HepG2 (cell line): ENCODE measurements around the gene NDUFB6. TPM values are rescaled to one million over a fixed set of nuclear protein-coding genes. Genes with fewer than 3 reads are reported as not detected.

Experiments
- BCL6 ChIP-seq: IDR thresholded peaks from 2 replicates; pipeline ENCODE4 v1.6.1; 2016; ENCODE audit warnings: missing genetic modification reagents, missing compliant biosample characterization
- CEBPB ChIP-seq: IDR thresholded peaks from 2 replicates; pipeline ENCODE4 v1.6.1; 2011; ENCODE audit warnings: low read depth, low read length, improper control_type of control experiment, borderline replicate concordance
- ISL2 ChIP-seq: sonication (generic); formaldehyde crosslinking; IDR thresholded peaks from 2 replicates; pipeline ENCODE4 v1.5.0; 2020; ENCODE audit warnings: missing genetic modification reagents
- KLF9 ChIP-seq: IDR thresholded peaks from 2 replicates; pipeline ENCODE4 v1.6.1; 2016; ENCODE audit warnings: low read depth
- MAFG ChIP-seq: sonication (generic); formaldehyde crosslinking; IDR thresholded peaks from 2 replicates; pipeline ENCODE4 v1.5.1; 2020; ENCODE audit warnings: mild to moderate bottlenecking, missing genetic modification reagents
- MATR3 ChIP-seq: sonication (generic); formaldehyde crosslinking; IDR thresholded peaks from 2 replicates; pipeline ENCODE4 v1.4.0; 2020; ENCODE audit warnings: missing genetic modification reagents
- MAZ ChIP-seq, 2 experiments: sonication (generic) in 1 of 2; formaldehyde crosslinking in 1 of 2; IDR thresholded peaks; 2 replicates each; pipeline versions ENCODE4 v1.5.0 to v1.6.1; 2012 to 2020; ENCODE audit warnings: low read depth in 2 of 2, mild to moderate bottlenecking in 2 of 2, borderline replicate concordance in 1 of 2, improper control_type of control experiment in 1 of 2, low read length in 1 of 2, missing genetic modification reagents in 1 of 2, moderate library complexity in 1 of 2
- MTA1 ChIP-seq: sonication (generic); formaldehyde crosslinking; IDR thresholded peaks from 2 replicates; pipeline ENCODE4 v1.4.0; 2020; ENCODE audit warnings: missing genetic modification reagents, mild to moderate bottlenecking, borderline replicate concordance
- POLR2AphosphoS5 ChIP-seq: IDR thresholded peaks from 2 replicates; pipeline ENCODE4 v1.6.1; 2012; ENCODE audit warnings: low read depth, low read length
- TBL1XR1 ChIP-seq: fragments of 150-350 bp; IDR thresholded peaks from 2 replicates; pipeline ENCODE4 v1.6.1; 2014; ENCODE audit warnings: borderline replicate concordance, low read length; ENCODE audit not compliant: partially characterized antibody
- TGIF2 ChIP-seq: IDR thresholded peaks from 2 replicates; pipeline ENCODE4 v1.6.1; 2016; ENCODE audit warnings: control low read depth, missing compliant biosample characterization
- ZIK1 ChIP-seq: sonication (generic); formaldehyde crosslinking; IDR thresholded peaks from 2 replicates; pipeline ENCODE4 v1.5.0; 2020; ENCODE audit warnings: mild to moderate bottlenecking, low read depth, missing genetic modification reagents, borderline replicate concordance
- ZNF10 ChIP-seq: sonication (generic); formaldehyde crosslinking; IDR thresholded peaks from 2 replicates; pipeline ENCODE4 v1.4.0; 2020; ENCODE audit warnings: mild to moderate bottlenecking, low read depth, missing genetic modification reagents, borderline replicate concordance
- ZNF234 ChIP-seq: sonication (generic); formaldehyde crosslinking; conservative IDR thresholded peaks from 2 replicates; pipeline ENCODE4 v1.5.1; 2020; ENCODE audit warnings: mild to moderate bottlenecking, missing genetic modification reagents
- polyA plus RNA-seq, 8 experiments: library from polyadenylated mRNA; depleted of rRNA in 3 of 8; stranded (reverse) in 7 of 8; unstranded in 1 of 8; fragments of >200 nt; fragmentation: Illumina TruSeq in 4 of 8; extraction: Trizol in 4 of 8; gene quantifications; 2 replicates each; pipeline versions ENCODE4 v1.2.1 to v1.2.3, GENCODE V29; 2011 to 2016; ENCODE audit warnings: low read depth in 4 of 8, missing spikeins in 1 of 8, mixed read lengths in 1 of 8; ENCODE audit not compliant: insufficient read depth in 1 of 8
- total RNA-seq, 5 experiments: library from RNA; depleted of rRNA; stranded (reverse); fragments of >200 nt; fragmentation: Illumina TruSeq; extraction: Trizol; gene quantifications; 2 replicates each; pipeline ENCODE4 v1.2.3, GENCODE V29; 2016; ENCODE audit warnings: low read depth in 1 of 5
- TF ChIP-seq, protein P1 (sequence below): fragments of 450-650 bp; IDR thresholded peaks from 2 replicates; pipeline ENCODE4 v1.6.1; 2017; ENCODE audit warnings: mild to moderate bottlenecking
- TF ChIP-seq, protein P2 (sequence below): IDR thresholded peaks from 2 replicates; pipeline ENCODE4 v1.4.0; 2020; ENCODE audit warnings: mild to moderate bottlenecking, missing genetic modification reagents
- TF ChIP-seq, protein P3 (sequence below): sonication (generic); formaldehyde crosslinking; IDR thresholded peaks from 2 replicates; pipeline ENCODE4 v1.8.0; 2023; ENCODE audit warnings: mild to moderate bottlenecking, missing genetic modification reagents
- TF ChIP-seq, protein P4 (sequence below): sonication (generic); formaldehyde crosslinking; IDR thresholded peaks from 2 replicates; pipeline ENCODE4 v1.8.1; 2023; ENCODE audit warnings: mild to moderate bottlenecking, moderate library complexity, missing genetic modification reagents
- TF ChIP-seq, protein P5 (sequence below): sonication (generic); formaldehyde crosslinking; IDR thresholded peaks from 2 replicates; pipeline ENCODE4 v1.4.0; 2020; ENCODE audit warnings: missing genetic modification reagents; ENCODE audit errors: not compliant biosample characterization

The NDUFB6 gene
- total and polyA plus RNA-seq, 2 of the 13 experiments (the other 11 are each of a cell fraction or from before 2014, with no cell fraction given): 31.2 to 81.9 TPM

DNA sequence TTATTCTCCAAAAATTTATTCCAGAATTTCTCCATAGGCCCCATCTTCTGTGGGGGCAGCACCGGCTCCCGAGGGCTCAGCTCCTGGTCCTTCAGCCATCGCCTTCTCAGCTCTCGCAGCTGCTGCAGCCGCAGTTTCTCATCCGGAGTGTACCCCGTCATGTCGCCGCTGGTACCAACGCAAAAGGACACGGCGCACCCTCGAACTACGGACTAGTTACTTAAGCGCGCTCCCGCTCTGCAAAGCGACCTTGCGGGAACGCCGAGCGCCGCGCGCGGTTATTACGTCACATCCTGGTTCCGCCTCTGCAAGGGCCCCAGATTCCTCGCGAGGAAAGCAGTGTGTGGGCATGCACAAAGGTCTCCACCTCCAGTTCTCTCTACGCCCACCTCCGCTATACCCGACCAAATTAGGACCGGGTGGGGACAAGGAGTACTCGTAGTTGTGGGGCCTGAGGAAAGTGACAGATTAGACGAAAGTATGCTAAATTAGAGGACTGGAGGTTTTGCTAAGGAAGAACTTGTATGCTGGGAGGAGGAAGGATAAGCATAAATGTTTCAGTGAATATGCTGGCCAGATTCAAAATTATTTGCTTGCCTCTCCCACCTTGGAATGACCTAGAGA is at the start of gene NDUFB6 (continued):
- TF ChIP-seq, protein P1, sequence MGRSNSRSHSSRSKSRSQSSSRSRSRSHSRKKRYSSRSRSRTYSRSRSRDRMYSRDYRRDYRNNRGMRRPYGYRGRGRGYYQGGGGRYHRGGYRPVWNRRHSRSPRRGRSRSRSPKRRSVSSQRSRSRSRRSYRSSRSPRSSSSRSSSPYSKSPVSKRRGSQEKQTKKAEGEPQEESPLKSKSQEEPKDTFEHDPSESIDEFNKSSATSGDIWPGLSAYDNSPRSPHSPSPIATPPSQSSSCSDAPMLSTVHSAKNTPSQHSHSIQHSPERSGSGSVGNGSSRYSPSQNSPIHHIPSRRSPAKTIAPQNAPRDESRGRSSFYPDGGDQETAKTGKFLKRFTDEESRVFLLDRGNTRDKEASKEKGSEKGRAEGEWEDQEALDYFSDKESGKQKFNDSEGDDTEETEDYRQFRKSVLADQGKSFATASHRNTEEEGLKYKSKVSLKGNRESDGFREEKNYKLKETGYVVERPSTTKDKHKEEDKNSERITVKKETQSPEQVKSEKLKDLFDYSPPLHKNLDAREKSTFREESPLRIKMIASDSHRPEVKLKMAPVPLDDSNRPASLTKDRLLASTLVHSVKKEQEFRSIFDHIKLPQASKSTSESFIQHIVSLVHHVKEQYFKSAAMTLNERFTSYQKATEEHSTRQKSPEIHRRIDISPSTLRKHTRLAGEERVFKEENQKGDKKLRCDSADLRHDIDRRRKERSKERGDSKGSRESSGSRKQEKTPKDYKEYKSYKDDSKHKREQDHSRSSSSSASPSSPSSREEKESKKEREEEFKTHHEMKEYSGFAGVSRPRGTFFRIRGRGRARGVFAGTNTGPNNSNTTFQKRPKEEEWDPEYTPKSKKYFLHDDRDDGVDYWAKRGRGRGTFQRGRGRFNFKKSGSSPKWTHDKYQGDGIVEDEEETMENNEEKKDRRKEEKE: no peak
- no peak for TF ChIP-seq MATR3 (CRISPR knock-in tag)
- TF ChIP-seq, protein P2, sequence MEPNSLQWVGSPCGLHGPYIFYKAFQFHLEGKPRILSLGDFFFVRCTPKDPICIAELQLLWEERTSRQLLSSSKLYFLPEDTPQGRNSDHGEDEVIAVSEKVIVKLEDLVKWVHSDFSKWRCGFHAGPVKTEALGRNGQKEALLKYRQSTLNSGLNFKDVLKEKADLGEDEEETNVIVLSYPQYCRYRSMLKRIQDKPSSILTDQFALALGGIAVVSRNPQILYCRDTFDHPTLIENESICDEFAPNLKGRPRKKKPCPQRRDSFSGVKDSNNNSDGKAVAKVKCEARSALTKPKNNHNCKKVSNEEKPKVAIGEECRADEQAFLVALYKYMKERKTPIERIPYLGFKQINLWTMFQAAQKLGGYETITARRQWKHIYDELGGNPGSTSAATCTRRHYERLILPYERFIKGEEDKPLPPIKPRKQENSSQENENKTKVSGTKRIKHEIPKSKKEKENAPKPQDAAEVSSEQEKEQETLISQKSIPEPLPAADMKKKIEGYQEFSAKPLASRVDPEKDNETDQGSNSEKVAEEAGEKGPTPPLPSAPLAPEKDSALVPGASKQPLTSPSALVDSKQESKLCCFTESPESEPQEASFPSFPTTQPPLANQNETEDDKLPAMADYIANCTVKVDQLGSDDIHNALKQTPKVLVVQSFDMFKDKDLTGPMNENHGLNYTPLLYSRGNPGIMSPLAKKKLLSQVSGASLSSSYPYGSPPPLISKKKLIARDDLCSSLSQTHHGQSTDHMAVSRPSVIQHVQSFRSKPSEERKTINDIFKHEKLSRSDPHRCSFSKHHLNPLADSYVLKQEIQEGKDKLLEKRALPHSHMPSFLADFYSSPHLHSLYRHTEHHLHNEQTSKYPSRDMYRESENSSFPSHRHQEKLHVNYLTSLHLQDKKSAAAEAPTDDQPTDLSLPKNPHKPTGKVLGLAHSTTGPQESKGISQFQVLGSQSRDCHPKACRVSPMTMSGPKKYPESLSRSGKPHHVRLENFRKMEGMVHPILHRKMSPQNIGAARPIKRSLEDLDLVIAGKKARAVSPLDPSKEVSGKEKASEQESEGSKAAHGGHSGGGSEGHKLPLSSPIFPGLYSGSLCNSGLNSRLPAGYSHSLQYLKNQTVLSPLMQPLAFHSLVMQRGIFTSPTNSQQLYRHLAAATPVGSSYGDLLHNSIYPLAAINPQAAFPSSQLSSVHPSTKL (CRISPR knock-in tag): peak; percentile 76
- TF ChIP-seq TBL1XR1: no peak
- TF ChIP-seq, protein P3, sequence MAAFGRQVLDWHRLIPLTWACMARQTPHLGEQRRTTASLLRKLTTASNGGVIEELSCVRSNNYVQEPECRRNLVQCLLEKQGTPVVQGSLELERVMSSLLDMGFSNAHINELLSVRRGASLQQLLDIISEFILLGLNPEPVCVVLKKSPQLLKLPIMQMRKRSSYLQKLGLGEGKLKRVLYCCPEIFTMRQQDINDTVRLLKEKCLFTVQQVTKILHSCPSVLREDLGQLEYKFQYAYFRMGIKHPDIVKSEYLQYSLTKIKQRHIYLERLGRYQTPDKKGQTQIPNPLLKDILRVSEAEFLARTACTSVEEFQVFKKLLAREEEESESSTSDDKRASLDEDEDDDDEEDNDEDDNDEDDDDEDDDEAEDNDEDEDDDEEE (CRISPR knock-in tag): 0 out of 2 replicates have a peak, but pooled peaks have one; percentile 63
- TF ChIP-seq ZNF10 (CRISPR knock-in tag): no peak
- no peak for TF ChIP-seq ZIK1 (CRISPR knock-in tag)
- TF ChIP-seq POLR2AphosphoS5: peak; percentile 94
- 0 out of 2 replicates have a peak, but pooled peaks have one; percentile 45 for TF ChIP-seq MTA1 (CRISPR knock-in tag)
- 0 out of 2 replicates have a peak, but pooled peaks have one; percentile 57 for TF ChIP-seq TGIF2
- TF ChIP-seq, protein P4, sequence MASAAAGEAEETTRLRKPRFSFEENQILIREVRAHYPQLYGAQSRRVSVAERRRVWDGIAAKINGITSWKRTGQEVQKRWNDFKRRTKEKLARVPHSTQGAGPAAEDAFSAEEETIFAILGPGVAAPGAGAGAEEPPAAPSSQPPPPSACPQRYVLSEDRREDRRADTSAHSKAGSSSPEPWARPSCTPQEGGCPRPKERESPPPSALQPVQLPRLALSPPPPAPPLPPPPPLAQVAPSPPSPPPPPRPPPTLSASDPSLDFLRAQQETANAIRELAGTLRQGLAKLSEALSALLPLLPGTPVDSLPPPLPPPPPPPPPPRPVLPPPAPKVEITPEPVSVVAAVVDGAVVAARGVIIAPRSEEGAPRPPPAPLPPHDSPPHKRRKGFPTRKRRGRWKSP (CRISPR knock-in tag): peak; percentile 58; the same call in 1 of the 2 replicates
- TF ChIP-seq, protein P5, sequence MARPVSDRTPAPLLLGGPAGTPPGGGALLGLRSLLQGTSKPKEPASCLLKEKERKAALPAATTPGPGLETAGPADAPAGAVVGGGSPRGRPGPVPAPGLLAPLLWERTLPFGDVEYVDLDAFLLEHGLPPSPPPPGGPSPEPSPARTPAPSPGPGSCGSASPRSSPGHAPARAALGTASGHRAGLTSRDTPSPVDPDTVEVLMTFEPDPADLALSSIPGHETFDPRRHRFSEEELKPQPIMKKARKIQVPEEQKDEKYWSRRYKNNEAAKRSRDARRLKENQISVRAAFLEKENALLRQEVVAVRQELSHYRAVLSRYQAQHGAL (CRISPR knock-in tag): no peak
- peak; percentile 91 for TF ChIP-seq CEBPB
- peak; percentile 55 for TF ChIP-seq BCL6 (CRISPR knock-in tag)
- no peak for TF ChIP-seq MAZ (IDR thresholded peaks at IDR 0.05; ENCODE audit: borderline replicate concordance, low read depth, low read length)
- peak; percentile 84 for TF ChIP-seq MAZ (CRISPR knock-in tag; IDR thresholded peaks at IDR 0.05; ENCODE audit: low read depth)
- TF ChIP-seq ZNF234 (CRISPR knock-in tag): no peak
- TF ChIP-seq KLF9 (CRISPR knock-in tag): 0 out of 2 replicates have a peak, but pooled peaks have one; percentile 43
- TF ChIP-seq ISL2: peak; percentile 59; the same call in 1 of the 2 replicates
- no peak for TF ChIP-seq MAFG (CRISPR knock-in tag)
